Non-pigmented ciliary epithelial cell (primary cell): ENCODE results near the gene CERS2.
A peak's percentile ranks its signal among the peaks of the same experiment; 100 is the strongest.
"Not testable (repeated sequence)": the region's sequence is repeated elsewhere in the genome, so short reads cannot be mapped to it uniquely, and the experiment has no call there.

Source experiments
- DNase-seq: peaks from one replicate; pipeline ENCODE4 v3.0.0-alpha.2; 2010; ENCODE audit warnings: low read depth

CERS2 gene

GRCh38 chr1:150969626-150970025 is 5.0 kb downstream of the CERS2 start:
- no peak for DNase-seq

- DNase-seq = no peak
These were observed 6.1 kb downstream of the CERS2 start for GRCh38 chr1:150968491-150968890.

GRCh38 chr1:150967936-150968335 is 6.7 kb downstream of the CERS2 start:
- no peak for DNase-seq

GRCh38 chr1:150966011-150966410 is 8.6 kb downstream of the CERS2 start:
- no peak for DNase-seq

- no peak for DNase-seq
These were observed 9.0 kb downstream of the CERS2 start for GRCh38 chr1:150965605-150966004.

GRCh38 chr1:150964164-150964489 is 10.5 kb downstream of the CERS2 start:
- DNase-seq = no peak

GRCh38 chr1:150963321-150964163 is 11.1 kb downstream of the CERS2 start:
- DNase-seq = no peak

- DNase-seq = no peak
These were observed 12.9 kb downstream of the CERS2 start for GRCh38 chr1:150961756-150962155.

- DNase-seq = no peak
These were observed 14.0 kb downstream of the CERS2 start for GRCh38 chr1:150960646-150961045.

- DNase-seq = no peak
These were observed 17.0 kb downstream of the CERS2 start for GRCh38 chr1:150957666-150958065.

- DNase-seq = no peak
These were observed 19.4 kb downstream of the CERS2 start for GRCh38 chr1:150955280-150955679.

- no peak for DNase-seq
These were observed 19.9 kb downstream of the CERS2 start for GRCh38 chr1:150954708-150955107.

GRCh38 chr1:150944856-150945255 is 29.8 kb downstream of the CERS2 start:
- no peak for DNase-seq

- no peak for DNase-seq
These were observed 42.9 kb downstream of the CERS2 start for GRCh38 chr1:150931773-150932172.

- DNase-seq = not testable (repeated sequence)
These were observed 45.9 kb downstream of the CERS2 start for GRCh38 chr1:150928775-150929174.

- no peak for DNase-seq
These were observed 46.3 kb downstream of the CERS2 start for GRCh38 chr1:150928286-150928685.

GRCh38 chr1:150927624-150928023 is 47.0 kb downstream of the CERS2 start:
- no peak for DNase-seq

- DNase-seq = peak; percentile 72
These were observed 48.4 kb downstream of the CERS2 start, which contains the start of gene SETDB1 for GRCh38 chr1:150926097-150926741. TSS of gene SETDB1 (plus strand) at chr1:150926363. CDS start at chr1:150927715, 1,352 bp downstream.

- no peak for DNase-seq
These were observed 49.6 kb downstream of the CERS2 start for GRCh38 chr1:150925080-150925479.

- peak; percentile 85 for DNase-seq
These were observed 52.1 kb downstream of the CERS2 start for GRCh38 chr1:150922519-150922975.

- DNase-seq = no peak
These were observed 57.2 kb downstream of the CERS2 start for GRCh38 chr1:150917387-150917786.
